HepG2 (cell line): ENCODE results near the gene SFTA2. TPM values are rescaled to one million over a fixed set of nuclear protein-coding genes. Genes with fewer than 3 reads are reported as not detected.

Source experiments
- DBP ChIP-seq: sonication (generic); formaldehyde crosslinking; IDR thresholded peaks from 2 replicates; pipeline ENCODE4 v1.4.0; 2020; ENCODE audit warnings: missing genetic modification reagents; ENCODE audit errors: not compliant biosample characterization
- DDIT3 ChIP-seq: sonication (generic); formaldehyde crosslinking; IDR thresholded peaks from 2 replicates; pipeline ENCODE4 v1.4.0; 2020; ENCODE audit warnings: mild to moderate bottlenecking, missing genetic modification reagents
- ELF4 ChIP-seq: sonication (generic); formaldehyde crosslinking; IDR thresholded peaks from 2 replicates; pipeline ENCODE4 v1.5.0; 2020; ENCODE audit warnings: missing genetic modification reagents, mild to moderate bottlenecking, moderate library complexity, borderline replicate concordance
- GTF3A ChIP-seq: sonication (generic); formaldehyde crosslinking; conservative IDR thresholded peaks from 2 replicates; pipeline ENCODE4 v1.4.0; 2020; ENCODE audit warnings: mild to moderate bottlenecking, missing genetic modification reagents
- MED1 ChIP-seq: sonication (generic); formaldehyde crosslinking; IDR thresholded peaks from 2 replicates; pipeline ENCODE4 v1.4.0; 2020; ENCODE audit warnings: missing genetic modification reagents
- PRDM15 ChIP-seq: sonication (generic); formaldehyde crosslinking; IDR thresholded peaks from 2 replicates; pipeline ENCODE4 v1.4.0; 2020; ENCODE audit warnings: missing genetic modification reagents
- TFDP2 ChIP-seq: sonication (generic); formaldehyde crosslinking; IDR thresholded peaks from 2 replicates; pipeline ENCODE4 v1.4.0; 2020; ENCODE audit warnings: missing genetic modification reagents
- ZMYM2 ChIP-seq: sonication (generic); formaldehyde crosslinking; IDR thresholded peaks from 2 replicates; pipeline ENCODE4 v1.8.0; 2022; ENCODE audit warnings: mild to moderate bottlenecking, missing genetic modification reagents
- ZNF136 ChIP-seq: sonication (generic); formaldehyde crosslinking; IDR thresholded peaks from 2 replicates; pipeline ENCODE4 v1.8.1; 2022; ENCODE audit warnings: low read depth, mild to moderate bottlenecking, moderate library complexity, missing genetic modification reagents
- ZNF562 ChIP-seq: sonication (generic); formaldehyde crosslinking; IDR thresholded peaks from 2 replicates; pipeline ENCODE4 v1.8.0; 2022; ENCODE audit warnings: missing genetic modification reagents, borderline replicate concordance
- ZNF816 ChIP-seq: sonication (generic); formaldehyde crosslinking; IDR thresholded peaks from 2 replicates; pipeline ENCODE4 v1.8.0; 2022; ENCODE audit warnings: missing genetic modification reagents, mild to moderate bottlenecking, borderline replicate concordance
- ZUFSP ChIP-seq: sonication (generic); formaldehyde crosslinking; IDR thresholded peaks from 2 replicates; pipeline ENCODE4 v1.9.0; 2021; ENCODE audit warnings: missing genetic modification reagents, mild to moderate bottlenecking, borderline replicate concordance
- polyA plus RNA-seq, 8 experiments: library from polyadenylated mRNA; depleted of rRNA in 3 of 8; stranded (reverse) in 7 of 8; unstranded in 1 of 8; fragments of >200 nt; fragmentation: Illumina TruSeq in 4 of 8; extraction: Trizol in 4 of 8; gene quantifications; 2 replicates each; pipeline versions ENCODE4 v1.2.1 to v1.2.3, GENCODE V29; 2011 to 2016; ENCODE audit warnings: low read depth in 4 of 8, missing spikeins in 1 of 8, mixed read lengths in 1 of 8; ENCODE audit not compliant: insufficient read depth in 1 of 8
- total RNA-seq, 5 experiments: library from RNA; depleted of rRNA; stranded (reverse); fragments of >200 nt; fragmentation: Illumina TruSeq; extraction: Trizol; gene quantifications; 2 replicates each; pipeline ENCODE4 v1.2.3, GENCODE V29; 2016; ENCODE audit warnings: low read depth in 1 of 5

The SFTA2 gene
- total and polyA plus RNA-seq, 2 of the 13 experiments (the other 11 are each of a cell fraction or from before 2014, with no cell fraction given): not detected

DNA sequence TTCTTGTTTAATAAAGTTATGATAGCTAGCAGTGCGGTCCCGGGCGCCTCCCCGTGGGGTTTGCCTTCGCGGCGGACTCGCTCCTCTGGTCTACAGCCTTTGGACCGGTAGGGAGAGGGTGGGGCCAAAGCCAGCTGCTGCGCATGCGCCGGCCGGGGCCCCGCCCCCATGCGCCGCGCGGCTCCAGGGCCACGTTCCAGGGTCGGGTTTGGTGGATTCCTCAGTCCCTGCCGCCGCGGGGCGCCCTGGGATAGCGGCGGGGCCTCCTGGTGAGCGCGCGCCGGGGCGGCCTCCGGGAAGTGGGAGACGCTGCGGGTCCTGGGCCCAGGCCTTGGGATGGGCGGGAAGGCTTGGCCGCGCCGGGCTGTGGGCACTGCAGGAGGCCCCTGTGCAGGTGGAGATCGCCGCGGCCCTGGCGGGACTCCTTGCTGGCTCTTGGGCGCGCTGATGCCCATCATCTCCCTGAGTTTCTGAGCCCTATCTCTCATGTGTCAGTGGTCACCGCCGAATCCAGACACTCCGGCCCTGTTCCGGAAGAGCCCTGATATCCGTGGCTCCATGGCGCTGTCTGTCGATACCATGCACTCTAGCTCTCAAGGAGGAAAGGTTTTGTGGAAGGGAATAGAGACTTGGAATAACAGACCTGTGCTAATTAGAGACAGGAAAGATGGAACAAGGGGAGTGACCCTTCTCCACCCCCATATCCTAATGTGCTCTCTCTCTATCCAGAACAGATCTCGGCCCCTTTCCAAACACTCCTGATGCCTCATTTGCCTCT, 17.7 kb downstream of the SFTA2 start, which contains the start of gene VARS2 (continued):
- no peak for TF ChIP-seq ZUFSP (CRISPR knock-in tag)
- TF ChIP-seq DDIT3 (CRISPR knock-in tag): no peak
- peak; percentile 64; the same call in 1 of the 2 replicates for TF ChIP-seq ZNF562 (CRISPR knock-in tag)
- peak; percentile 89 for TF ChIP-seq PRDM15
- TF ChIP-seq TFDP2 (CRISPR knock-in tag): peak; percentile 93
- peak; percentile 85 for TF ChIP-seq ELF4 (CRISPR knock-in tag)
- TF ChIP-seq ZMYM2: no peak
- TF ChIP-seq ZNF136 (CRISPR knock-in tag): peak; percentile 98; the same call in 1 of the 2 replicates
- TF ChIP-seq GTF3A: 0 out of 2 replicates have a peak, but pooled peaks have one; percentile 10
- TF ChIP-seq ZNF816 (CRISPR knock-in tag): peak; percentile 95; the same call in 1 of the 2 replicates
- peak; percentile 88 for TF ChIP-seq DBP (CRISPR knock-in tag)
- peak; percentile 83 for TF ChIP-seq MED1 (CRISPR knock-in tag)
